GM12878 (cell line): ENCODE results near the gene GON4L. TPM values are rescaled to one million over a fixed set of nuclear protein-coding genes. Genes with fewer than 3 reads are reported as not detected.

ENCODE experiments used
- ATAC-seq: fragments of 200-7000 bp; cut with Tn5 transposase; 3 replicates; pipeline ENCODE4 v1.9.1; 2020; ENCODE audit warnings: mild to moderate bottlenecking, moderate library complexity
- BruUV-seq: library from RNA; stranded (reverse); fragments of 400-500 nt; replicated peaks from 2 replicates; lab custom pipeline; 2021; lab: Mats Ljungman, UMichigan
- CTCF ChIA-PET: fragments of 300-600 bp; sonication (Branson Sonifier 250); formaldehyde crosslinking; extraction: SDS; loops from one replicate; lab custom pipeline; 2021; ENCODE audit warnings: inconsistent platforms; lab: Yijun Ruan, JAX
- POLR2A ChIA-PET: fragments of 350-600 bp; formaldehyde crosslinking; extraction: SDS; loops from one replicate; lab custom pipeline; 2021; ENCODE audit warnings: inconsistent platforms; lab: Charles Lee
- RAD21 ChIA-PET: fragments of 300-600 bp; sonication (Branson Sonifier 250); formaldehyde crosslinking; loops from one replicate; lab custom pipeline; 2023; ENCODE audit warnings: antibody characterized with exemption; ENCODE audit not compliant: unreplicated experiment; lab: Charles Lee
- SMC1A ChIA-PET: fragments of 300-600 bp; sonication (Branson Sonifier 250); formaldehyde crosslinking; loops from one replicate; lab custom pipeline; 2023; ENCODE audit not compliant: unreplicated experiment, uncharacterized antibody; lab: Charles Lee
- DNase-seq: peaks from one replicate; pipeline ENCODE4 v3.0.0-alpha.2; 2011; ENCODE audit warnings: low read depth, low spot score
- FAIRE-seq: peaks from 3 replicates; lab custom pipeline; 2011; peaks lifted over from hg19 to GRCh38; lab: Jason Lieb, UNC
- H2AFZ ChIP-seq: 2 replicates; pipeline ENCODE4 v1.6.0; 2011; ENCODE audit warnings: low read depth, low read length, control low read depth; ENCODE audit not compliant: control insufficient read depth
- H3K27ac ChIP-seq: 2 replicates; pipeline ENCODE4 v1.5.1; 2011; ENCODE audit warnings: control low read depth; ENCODE audit not compliant: control insufficient read depth, insufficient read depth
- H3K27me3 ChIP-seq, 2 experiments: replicated peaks in 1 of 2; 2 replicates each; pipeline versions ENCODE4 v1.6.0 to v1.6.1; 2011; ENCODE audit warnings: low read length in 1 of 2; ENCODE audit not compliant: control insufficient read depth in 2 of 2, insufficient read depth in 2 of 2
- H3K36me3 ChIP-seq, 2 experiments: 2 replicates each; pipeline ENCODE4 v1.5.1; 2011; ENCODE audit warnings: low read length in 1 of 2; ENCODE audit not compliant: control insufficient read depth in 2 of 2, insufficient read depth in 2 of 2
- H3K4me1 ChIP-seq: 2 replicates; pipeline ENCODE4 v1.6.1; 2011; ENCODE audit warnings: mild to moderate bottlenecking, low read length, moderate library complexity, mixed read lengths; ENCODE audit not compliant: control insufficient read depth, insufficient read depth
- H3K4me2 ChIP-seq: 2 replicates; pipeline ENCODE4 v1.6.0; 2011; ENCODE audit warnings: control low read depth; ENCODE audit not compliant: control insufficient read depth, insufficient read depth
- H3K4me3 ChIP-seq: fragments of 200-600 bp; sonication (generic); 2 replicates; pipeline ENCODE4 v1.5.1; 2016
- H3K79me2 ChIP-seq: 2 replicates; pipeline ENCODE4 v1.6.0; 2011; ENCODE audit warnings: low read length; ENCODE audit not compliant: control insufficient read depth, insufficient read depth
- H3K9ac ChIP-seq: 2 replicates; pipeline ENCODE4 v1.8.0; 2011; ENCODE audit warnings: low read length, control low read depth, mixed read lengths; ENCODE audit not compliant: control insufficient read depth, insufficient read depth
- H3K9me3 ChIP-seq: replicated peaks from 3 replicates; pipeline ENCODE4 v1.5.1; 2011; ENCODE audit warnings: mild to moderate bottlenecking, low read length; ENCODE audit not compliant: control insufficient read depth, insufficient read depth
- H4K20me1 ChIP-seq: 2 replicates; pipeline ENCODE4 v1.6.0; 2011; ENCODE audit not compliant: control insufficient read depth, insufficient read depth
- IKZF2 ChIP-seq, 2 experiments: fragments of 450-650 bp; IDR thresholded peaks; 2 replicates each; pipeline ENCODE4 v1.6.1; 2017; ENCODE audit warnings: mild to moderate bottlenecking in 2 of 2, moderate library complexity in 2 of 2
- POU2F2 ChIP-seq: IDR thresholded peaks from 3 replicates; pipeline ENCODE4 v1.6.1; 2011; ENCODE audit warnings: low read depth, mild to moderate bottlenecking, low read length, borderline replicate concordance
- TAF1 ChIP-seq: IDR thresholded peaks from 2 replicates; pipeline ENCODE4 v1.6.1; 2011; ENCODE audit warnings: mild to moderate bottlenecking, low read depth, low read length, borderline replicate concordance
- TCF3 ChIP-seq: IDR thresholded peaks from 2 replicates; pipeline ENCODE4 v1.6.1; 2012; ENCODE audit warnings: low read depth, mild to moderate bottlenecking, low read length, borderline replicate concordance; ENCODE audit not compliant: insufficient read depth
- YY1 ChIP-seq: IDR thresholded peaks from 2 replicates; pipeline ENCODE4 v1.6.1; 2011; ENCODE audit warnings: low read depth, mild to moderate bottlenecking, low read length
- WGBS: methylation state at CpG from one replicate; pipeline ENCODE4 v1.1.6; 2016; ENCODE audit warnings: low lambda C conversion rate; ENCODE audit not compliant: insufficient replicate concordance, insufficient coverage; ENCODE audit errors: missing lambda C conversion rate; 5-methylcytosine and 5-hydroxymethylcytosine counted together
- in situ Hi-C: fragments of 300-500 bp; cut with MboI; formaldehyde crosslinking; loops from 9 replicates; pipeline ENCODE4 v1.14.3; 2018; ENCODE audit warnings: mixed read lengths
- intact Hi-C: fragments of 100-400 bp; cut with micrococcal nuclease; formaldehyde crosslinking; loops from one replicate; pipeline ENCODE4 v1.14.2; 2022; ENCODE audit not compliant: unreplicated experiment
- polyA plus RNA-seq, 11 experiments: library from polyadenylated mRNA; depleted of rRNA in 4 of 11; unstranded in 6 of 11; stranded (reverse) in 5 of 11; fragments of >200 nt; fragmentation: Nextera tagmentation in 4 of 11; fragmentation: Illumina TruSeq in 1 of 11; extraction: Ambion mirVana in 4 of 11; extraction: Trizol in 1 of 11; gene quantifications; 1 replicate in 1 of 11; 2 replicates in 10 of 11; pipeline versions ENCODE4 v1.2.1 to v1.2.3, GENCODE V29; 2011 to 2016; ENCODE audit warnings: inconsistent platforms in 2 of 11, missing spikeins in 2 of 11, low read depth in 1 of 11
- total RNA-seq, 4 experiments: library from RNA; depleted of rRNA in 3 of 4; stranded (reverse); fragments of >200 nt in 3 of 4; fragmentation: Illumina TruSeq in 1 of 4; extraction: Trizol in 1 of 4; gene quantifications; 2 replicates each; pipeline versions ENCODE4 v1.2.1 to v1.2.3, GENCODE V29; 2013 to 2021
- TF ChIP-seq, protein P1 (sequence below): fragments of 450-650 bp; IDR thresholded peaks from 2 replicates; pipeline ENCODE4 v1.6.1; 2017; ENCODE audit warnings: borderline replicate concordance
- TF ChIP-seq, protein P2 (sequence below): fragments of 450-650 bp; formaldehyde crosslinking; IDR thresholded peaks from 2 replicates; pipeline ENCODE4 v1.5.0; 2022; ENCODE audit warnings: mild to moderate bottlenecking, missing genetic modification characterization
- TF ChIP-seq, protein P3 (sequence below): fragments of 450-650 bp; IDR thresholded peaks from 2 replicates; pipeline ENCODE4 v1.6.1; 2018; ENCODE audit warnings: mild to moderate bottlenecking, low read depth, moderate library complexity; ENCODE audit not compliant: partially characterized antibody

GON4L gene
- total and polyA plus RNA-seq, 10 of the 15 experiments (the other 5 are each of a cell fraction or from before 2014, with no cell fraction given), result 17.7 to 40.7 (median 28.0) TPM

DNA sequence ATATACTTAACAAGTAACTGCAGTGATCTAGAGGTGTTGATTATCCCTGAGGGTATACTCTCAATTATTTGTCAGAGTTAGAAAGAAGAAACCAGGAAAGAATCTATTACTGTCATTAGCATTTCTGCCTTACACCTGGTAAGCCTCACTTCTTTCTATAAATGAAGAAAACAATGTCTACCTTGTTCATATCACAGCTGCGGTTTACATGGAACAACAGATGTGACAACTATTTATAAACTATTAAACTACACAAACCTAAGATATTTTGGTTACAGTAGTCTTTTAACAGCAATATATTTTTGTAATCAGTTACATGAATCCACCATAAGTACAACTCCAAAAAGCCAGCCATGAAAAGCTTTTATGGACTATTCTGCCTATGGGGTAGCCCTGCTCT lies 40.7 kb downstream of the GON4L start:
- no TSS peak for BruUV-seq
- Histone ChIP-seq H3K9me3 (no peaks in the 10 kb centered on the region), H3K36me3 (peaks cover 0 to 25% of the 10 kb centered on the region in 2 experiments; a peak in 3 of 4 replicates), H2AFZ (no peak overlapping the region), H4K20me1 (no peaks in the 10 kb centered on the region), H3K4me1 (no peaks in the 10 kb centered on the region), H3K79me2 (no peaks in the 10 kb centered on the region), H3K4me3 (no peak overlapping the region), H3K9ac (no peak overlapping the region), H3K4me2 (no peak overlapping the region), H3K27ac (no peak overlapping the region), H3K27me3 (no peaks in the 10 kb centered on the region)
- no peak for DNase-seq
- in situ Hi-C loops (no loop called here), intact Hi-C loops (no loop called here)
- no peak for ATAC-seq
- FAIRE-seq, result no peak
- ChIA-PET SMC1A (interaction anchor here (0.6 to 2.9 kb wide), 4 partner anchors 10 to 49 kb away, joined by 3 to 9 read pairs (median 4); no protein-coding TSS in a partner anchor), CTCF (interaction anchor here (0.7 to 1.6 kb wide), 4 partner anchors 9 to 415 kb away, joined by 3 to 5 read pairs (median 4); no protein-coding TSS in a partner anchor), RAD21 (interaction anchor here (0.6 to 1.6 kb wide), 3 partner anchors 13 to 44 kb away, joined by 4 read pairs; partner anchors contain the start of gene SYT11), POLR2A (no interaction called here)
- 100% methylated on average over 1 of the region's 1 CpG for WGBS
- no peak for TF ChIP-seq IKZF2 (IDR thresholded peaks at IDR 0.05)
- TF ChIP-seq TCF3, result no peak
- TF ChIP-seq, protein P1, sequence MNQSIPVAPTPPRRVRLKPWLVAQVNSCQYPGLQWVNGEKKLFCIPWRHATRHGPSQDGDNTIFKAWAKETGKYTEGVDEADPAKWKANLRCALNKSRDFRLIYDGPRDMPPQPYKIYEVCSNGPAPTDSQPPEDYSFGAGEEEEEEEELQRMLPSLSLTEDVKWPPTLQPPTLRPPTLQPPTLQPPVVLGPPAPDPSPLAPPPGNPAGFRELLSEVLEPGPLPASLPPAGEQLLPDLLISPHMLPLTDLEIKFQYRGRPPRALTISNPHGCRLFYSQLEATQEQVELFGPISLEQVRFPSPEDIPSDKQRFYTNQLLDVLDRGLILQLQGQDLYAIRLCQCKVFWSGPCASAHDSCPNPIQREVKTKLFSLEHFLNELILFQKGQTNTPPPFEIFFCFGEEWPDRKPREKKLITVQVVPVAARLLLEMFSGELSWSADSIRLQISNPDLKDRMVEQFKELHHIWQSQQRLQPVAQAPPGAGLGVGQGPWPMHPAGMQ, result no peak
- no peak for TF ChIP-seq YY1
- TF ChIP-seq, protein P2, sequence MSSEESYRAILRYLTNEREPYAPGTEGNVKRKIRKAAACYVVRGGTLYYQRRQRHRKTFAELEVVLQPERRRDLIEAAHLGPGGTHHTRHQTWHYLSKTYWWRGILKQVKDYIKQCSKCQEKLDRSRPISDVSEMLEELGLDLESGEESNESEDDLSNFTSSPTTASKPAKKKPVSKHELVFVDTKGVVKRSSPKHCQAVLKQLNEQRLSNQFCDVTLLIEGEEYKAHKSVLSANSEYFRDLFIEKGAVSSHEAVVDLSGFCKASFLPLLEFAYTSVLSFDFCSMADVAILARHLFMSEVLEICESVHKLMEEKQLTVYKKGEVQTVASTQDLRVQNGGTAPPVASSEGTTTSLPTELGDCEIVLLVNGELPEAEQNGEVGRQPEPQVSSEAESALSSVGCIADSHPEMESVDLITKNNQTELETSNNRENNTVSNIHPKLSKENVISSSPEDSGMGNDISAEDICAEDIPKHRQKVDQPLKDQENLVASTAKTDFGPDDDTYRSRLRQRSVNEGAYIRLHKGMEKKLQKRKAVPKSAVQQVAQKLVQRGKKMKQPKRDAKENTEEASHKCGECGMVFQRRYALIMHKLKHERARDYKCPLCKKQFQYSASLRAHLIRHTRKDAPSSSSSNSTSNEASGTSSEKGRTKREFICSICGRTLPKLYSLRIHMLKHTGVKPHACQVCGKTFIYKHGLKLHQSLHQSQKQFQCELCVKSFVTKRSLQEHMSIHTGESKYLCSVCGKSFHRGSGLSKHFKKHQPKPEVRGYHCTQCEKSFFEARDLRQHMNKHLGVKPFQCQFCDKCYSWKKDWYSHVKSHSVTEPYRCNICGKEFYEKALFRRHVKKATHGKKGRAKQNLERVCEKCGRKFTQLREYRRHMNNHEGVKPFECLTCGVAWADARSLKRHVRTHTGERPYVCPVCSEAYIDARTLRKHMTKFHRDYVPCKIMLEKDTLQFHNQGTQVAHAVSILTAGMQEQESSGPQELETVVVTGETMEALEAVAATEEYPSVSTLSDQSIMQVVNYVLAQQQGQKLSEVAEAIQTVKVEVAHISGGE (CRISPR knock-in tag), result no peak
- TF ChIP-seq TAF1, result no peak
- TF ChIP-seq POU2F2, result no peak
- TF ChIP-seq, protein P3, sequence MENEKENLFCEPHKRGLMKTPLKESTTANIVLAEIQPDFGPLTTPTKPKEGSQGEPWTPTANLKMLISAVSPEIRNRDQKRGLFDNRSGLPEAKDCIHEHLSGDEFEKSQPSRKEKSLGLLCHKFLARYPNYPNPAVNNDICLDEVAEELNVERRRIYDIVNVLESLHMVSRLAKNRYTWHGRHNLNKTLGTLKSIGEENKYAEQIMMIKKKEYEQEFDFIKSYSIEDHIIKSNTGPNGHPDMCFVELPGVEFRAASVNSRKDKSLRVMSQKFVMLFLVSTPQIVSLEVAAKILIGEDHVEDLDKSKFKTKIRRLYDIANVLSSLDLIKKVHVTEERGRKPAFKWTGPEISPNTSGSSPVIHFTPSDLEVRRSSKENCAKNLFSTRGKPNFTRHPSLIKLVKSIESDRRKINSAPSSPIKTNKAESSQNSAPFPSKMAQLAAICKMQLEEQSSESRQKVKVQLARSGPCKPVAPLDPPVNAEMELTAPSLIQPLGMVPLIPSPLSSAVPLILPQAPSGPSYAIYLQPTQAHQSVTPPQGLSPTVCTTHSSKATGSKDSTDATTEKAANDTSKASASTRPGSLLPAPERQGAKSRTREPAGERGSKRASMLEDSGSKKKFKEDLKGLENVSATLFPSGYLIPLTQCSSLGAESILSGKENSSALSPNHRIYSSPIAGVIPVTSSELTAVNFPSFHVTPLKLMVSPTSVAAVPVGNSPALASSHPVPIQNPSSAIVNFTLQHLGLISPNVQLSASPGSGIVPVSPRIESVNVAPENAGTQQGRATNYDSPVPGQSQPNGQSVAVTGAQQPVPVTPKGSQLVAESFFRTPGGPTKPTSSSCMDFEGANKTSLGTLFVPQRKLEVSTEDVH, result no peak
